GM12865 (cell line): ENCODE measurements around the gene MAB21L4.

Experiments
- DNase-seq: peaks from one replicate; pipeline ENCODE4 v3.0.0; 2010; ENCODE audit warnings: low read depth
- H3K4me3 ChIP-seq: 2 replicates; pipeline ENCODE4 v1.5.1; 2011; ENCODE audit warnings: mild to moderate bottlenecking, low read depth, low read length, control low read depth
- TF ChIP-seq, protein P1 (sequence below): IDR thresholded peaks from 2 replicates; pipeline ENCODE4 v1.5.1; 2011; ENCODE audit warnings: low read length, control low read depth, low read depth, inconsistent platforms; ENCODE audit not compliant: insufficient read depth; ENCODE audit errors: missing control alignments

The MAB21L4 gene

GRCh38 chr2:240928476-240929363 lies 32.8 kb upstream of the MAB21L4 start:
- DNase-seq = no peak
- TF ChIP-seq, protein P1, sequence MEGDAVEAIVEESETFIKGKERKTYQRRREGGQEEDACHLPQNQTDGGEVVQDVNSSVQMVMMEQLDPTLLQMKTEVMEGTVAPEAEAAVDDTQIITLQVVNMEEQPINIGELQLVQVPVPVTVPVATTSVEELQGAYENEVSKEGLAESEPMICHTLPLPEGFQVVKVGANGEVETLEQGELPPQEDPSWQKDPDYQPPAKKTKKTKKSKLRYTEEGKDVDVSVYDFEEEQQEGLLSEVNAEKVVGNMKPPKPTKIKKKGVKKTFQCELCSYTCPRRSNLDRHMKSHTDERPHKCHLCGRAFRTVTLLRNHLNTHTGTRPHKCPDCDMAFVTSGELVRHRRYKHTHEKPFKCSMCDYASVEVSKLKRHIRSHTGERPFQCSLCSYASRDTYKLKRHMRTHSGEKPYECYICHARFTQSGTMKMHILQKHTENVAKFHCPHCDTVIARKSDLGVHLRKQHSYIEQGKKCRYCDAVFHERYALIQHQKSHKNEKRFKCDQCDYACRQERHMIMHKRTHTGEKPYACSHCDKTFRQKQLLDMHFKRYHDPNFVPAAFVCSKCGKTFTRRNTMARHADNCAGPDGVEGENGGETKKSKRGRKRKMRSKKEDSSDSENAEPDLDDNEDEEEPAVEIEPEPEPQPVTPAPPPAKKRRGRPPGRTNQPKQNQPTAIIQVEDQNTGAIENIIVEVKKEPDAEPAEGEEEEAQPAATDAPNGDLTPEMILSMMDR = no peak
- H3K4me3 ChIP-seq = no peak overlapping the region

GRCh38 chr2:240927390-240927781 lies 31.4 kb upstream of the MAB21L4 start:
- DNase-seq = no peak
- TF ChIP-seq, protein P1 = no peak
- H3K4me3 ChIP-seq = no peak overlapping the region

DNA sequence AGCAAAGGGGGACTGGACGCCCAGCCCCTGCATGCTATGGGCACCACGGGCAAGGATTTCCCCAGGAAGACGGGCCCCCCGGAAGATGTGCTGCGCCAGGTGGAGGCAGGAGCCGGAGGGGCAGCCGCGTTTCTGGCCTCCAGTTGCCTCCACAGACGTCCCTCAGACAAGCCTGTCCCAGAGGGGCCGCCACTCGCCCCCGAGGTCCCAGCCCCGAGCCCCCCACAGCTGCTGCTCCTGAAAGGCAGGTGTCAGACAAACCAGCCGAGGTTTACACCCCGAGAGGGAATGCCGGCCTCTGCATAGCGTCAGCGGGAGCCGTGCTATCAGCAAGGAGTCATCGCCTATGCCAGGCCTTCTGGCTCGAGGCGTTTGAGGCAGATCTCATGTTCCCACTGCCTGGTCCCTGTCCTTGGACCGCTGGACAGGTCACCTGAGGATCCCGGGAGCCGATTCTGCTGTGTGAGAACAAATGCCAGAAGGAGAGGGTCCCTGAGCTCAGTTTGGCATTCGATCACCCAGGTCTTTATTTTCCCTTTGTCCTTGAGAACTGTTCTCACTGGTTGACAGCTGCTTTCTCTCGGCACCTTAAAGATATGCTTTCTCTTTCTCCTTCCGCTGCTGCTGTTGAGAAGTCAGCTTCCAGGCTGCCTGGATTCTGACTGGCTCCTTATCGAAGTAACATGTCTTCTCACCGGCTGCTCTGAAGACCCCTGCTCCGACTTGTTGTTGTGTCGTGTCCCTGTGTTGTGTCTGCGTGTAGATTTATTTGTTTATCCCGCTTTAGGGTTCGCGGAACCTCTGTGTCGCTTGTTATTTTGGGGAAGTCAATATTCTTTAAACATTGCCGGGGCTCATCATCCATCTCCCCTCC lies 30.8 kb upstream of the MAB21L4 start:
- no peak overlapping the region for H3K4me3 ChIP-seq
- TF ChIP-seq, protein P1 = no peak
- no peak for DNase-seq

GRCh38 chr2:240925568-240926515 lies 29.9 kb upstream of the MAB21L4 start:
- no peak overlapping the region for H3K4me3 ChIP-seq
- DNase-seq = no peak
- TF ChIP-seq, protein P1 = no peak

DNA sequence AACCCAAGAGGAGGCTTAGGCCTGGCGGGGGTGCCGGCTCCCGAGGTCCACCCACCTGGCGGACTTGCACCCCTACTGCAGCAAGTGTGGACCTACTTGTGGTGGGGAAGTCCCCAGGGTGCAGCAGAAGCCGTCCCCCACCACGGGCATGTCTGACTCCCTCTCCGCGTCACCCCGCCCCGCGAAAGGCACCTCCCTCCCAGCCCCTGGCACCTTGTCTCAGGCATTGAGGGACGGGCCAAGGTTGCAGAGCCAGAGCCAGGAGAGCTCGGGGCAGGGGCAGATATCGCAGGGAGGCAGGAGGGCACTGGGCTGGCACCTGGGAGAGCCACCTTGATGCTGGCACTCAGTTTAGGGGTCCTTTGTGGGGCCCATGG lies 29.2 kb upstream of the MAB21L4 start:
- peak; percentile 18 for DNase-seq
- TF ChIP-seq, protein P1 = no peak
- H3K4me3 ChIP-seq = no peak overlapping the region

DNA sequence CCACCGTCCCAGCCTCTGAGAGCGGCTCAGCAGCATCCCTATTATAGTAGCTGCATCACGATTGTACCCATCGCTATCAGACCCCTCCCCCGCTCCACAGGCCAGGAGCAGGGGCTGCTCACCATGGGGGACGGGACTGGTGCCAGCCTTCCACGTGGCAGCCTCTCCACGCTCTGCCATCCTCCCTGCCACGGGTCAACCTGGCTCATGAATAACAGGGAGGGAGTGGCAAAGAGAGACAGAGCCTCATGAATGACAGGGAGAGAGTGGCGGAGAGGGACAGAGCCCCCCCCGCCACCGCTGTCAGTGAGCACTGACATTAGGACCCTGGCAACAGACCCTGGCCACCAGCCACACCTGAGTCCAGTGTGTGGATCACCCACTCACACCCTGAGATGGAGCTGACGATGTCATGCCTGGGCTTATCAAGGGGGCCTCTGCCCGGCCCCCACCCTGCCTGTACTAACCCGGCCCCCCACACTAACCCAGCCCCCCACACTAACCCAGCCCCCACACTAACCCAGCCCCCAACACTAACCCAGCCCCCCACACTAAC lies 27.1 kb upstream of the MAB21L4 start:
- DNase-seq = no peak
- H3K4me3 ChIP-seq = no peak overlapping the region
- TF ChIP-seq, protein P1 = no peak
